G401.6 (cell line): ENCODE results near the gene LEAP2.

Source experiments
- FAIRE-seq: peaks from 2 replicates; lab custom pipeline; 2012; peaks lifted over from hg19 to GRCh38; lab: Jason Lieb, UNC

Gene LEAP2, protein sequence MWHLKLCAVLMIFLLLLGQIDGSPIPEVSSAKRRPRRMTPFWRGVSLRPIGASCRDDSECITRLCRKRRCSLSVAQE

DNA sequence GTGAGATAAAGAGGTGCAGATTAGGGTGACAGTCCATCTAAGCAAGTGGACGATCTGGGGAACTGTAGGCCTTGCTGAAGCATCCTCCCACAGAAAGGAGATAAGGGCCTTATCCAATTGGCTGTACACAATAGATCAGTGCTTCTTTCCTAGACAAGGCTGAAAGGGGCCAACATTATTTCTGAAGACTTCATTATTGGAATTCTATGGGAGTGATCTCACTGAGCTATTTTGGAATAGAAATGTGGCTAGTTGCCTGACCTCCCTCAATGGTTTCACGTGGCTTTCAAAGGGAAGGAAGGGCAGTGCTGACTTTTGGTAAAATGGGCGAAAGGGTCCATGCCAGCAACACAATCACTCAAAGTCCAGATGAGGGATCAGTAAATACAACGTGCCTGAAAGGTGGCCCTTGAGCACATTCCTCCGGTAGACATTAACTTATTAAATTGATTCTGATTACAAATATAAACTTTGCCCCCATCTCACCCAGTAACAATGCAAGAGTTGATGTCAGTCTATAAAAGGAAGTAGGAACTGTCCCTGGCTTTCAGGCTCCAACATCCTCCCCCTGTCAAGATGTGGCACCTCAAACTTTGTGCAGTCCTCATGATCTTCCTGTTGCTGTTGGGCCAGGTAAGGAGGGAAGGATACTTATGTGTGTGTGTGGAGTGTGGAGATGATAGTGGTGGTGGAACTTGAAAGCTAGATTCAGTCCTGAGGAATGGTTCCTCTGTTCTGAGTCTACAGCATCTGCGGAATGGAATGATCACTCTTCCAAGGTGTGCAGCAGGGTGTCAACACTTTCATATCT lies at the start of gene LEAP2:
Gene LEAP2 (plus strand): TSS at position 550 of the 811 bp plus-strand sequence. CDS start 27 bp downstream, at position 577.
- no peak for FAIRE-seq

DNA sequence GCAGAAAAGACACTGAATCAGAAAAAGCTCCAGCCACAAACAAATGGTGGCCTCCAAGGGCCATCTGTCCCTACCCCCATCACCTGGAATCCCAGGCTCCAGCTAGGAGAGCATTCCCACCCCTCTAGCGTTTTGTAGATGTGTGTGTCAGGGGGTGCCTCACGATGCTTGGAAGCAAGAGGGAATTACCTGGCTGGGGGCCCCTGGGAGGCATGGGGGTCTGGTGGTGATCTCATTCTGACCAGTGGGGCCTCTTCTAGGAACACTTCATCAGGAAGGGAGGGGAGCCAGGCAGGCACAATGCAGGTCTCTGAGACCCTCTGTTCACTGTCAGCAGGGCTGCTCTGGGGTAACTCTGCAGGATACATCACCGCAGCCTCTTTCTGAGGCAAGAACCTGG lies 49.0 kb upstream of the LEAP2 start:
- FAIRE-seq, result no peak

DNA sequence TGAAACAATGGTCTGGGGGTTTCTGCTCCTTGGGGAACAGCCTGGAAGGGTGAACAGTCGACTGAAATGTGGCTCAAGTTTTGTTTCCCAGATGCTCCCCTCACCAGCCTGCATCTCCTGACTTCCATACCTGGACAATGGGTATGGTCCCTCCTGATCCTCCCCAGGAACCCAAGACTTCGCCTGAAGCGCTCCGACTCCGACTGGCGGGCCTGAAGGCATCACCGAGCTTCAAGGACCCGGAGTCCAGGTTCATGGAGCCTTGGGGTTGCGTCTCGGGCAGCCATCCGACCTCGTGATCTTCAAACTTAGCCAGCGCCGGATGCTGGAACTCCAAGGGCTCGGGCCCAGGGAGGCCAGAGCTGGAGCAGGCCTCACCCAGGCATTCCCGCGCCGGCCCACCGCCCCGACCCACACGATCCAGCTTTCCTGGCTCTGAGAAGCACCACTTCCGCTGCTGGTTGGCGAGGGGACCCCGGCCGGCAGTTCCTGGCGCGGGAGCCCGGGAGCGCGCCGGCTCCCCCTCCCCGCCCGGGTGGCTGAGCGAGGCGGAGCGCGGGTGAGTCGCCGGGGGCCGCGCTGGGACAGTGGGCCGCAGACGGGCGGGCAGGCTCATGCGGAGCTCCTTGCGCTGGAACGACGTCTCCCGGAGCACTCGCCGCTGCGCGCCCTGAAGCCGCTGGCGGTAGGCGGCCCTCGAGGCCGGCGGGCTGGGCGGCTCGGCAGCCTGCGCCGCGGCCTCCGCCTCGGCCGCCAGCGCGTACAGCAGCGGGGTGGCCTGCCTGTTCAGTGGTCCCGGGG lies 48.2 kb upstream of the LEAP2 start:
- FAIRE-seq, result no peak

DNA sequence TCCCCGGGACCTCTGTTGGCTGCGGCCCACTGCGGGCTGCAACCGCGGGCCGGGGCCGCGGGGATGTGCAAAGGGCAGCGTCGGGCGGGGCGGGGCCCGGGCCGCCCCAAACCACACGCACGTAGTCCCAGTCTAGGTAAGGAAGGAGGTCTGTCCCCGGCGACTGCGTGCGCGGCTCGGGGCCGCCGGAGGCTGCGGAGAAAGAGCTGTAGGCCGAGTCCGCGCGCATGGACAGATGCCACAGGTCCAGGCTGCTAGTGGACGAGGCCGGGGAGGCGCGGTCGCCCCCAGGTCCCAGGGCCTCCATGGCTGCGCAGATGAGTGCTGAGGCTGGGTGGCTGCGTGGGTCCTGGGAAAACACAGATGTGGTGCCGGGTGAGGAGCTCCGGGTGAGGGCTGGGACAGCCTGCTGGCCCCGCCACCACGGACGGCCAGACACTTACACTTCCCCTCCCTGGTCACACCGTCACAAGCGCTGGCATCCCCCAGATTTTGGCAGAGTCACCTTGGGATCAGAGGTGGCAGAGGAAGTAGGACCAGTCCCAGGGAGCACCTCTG lies 47.6 kb upstream of the LEAP2 start:
- FAIRE-seq, result no peak

DNA sequence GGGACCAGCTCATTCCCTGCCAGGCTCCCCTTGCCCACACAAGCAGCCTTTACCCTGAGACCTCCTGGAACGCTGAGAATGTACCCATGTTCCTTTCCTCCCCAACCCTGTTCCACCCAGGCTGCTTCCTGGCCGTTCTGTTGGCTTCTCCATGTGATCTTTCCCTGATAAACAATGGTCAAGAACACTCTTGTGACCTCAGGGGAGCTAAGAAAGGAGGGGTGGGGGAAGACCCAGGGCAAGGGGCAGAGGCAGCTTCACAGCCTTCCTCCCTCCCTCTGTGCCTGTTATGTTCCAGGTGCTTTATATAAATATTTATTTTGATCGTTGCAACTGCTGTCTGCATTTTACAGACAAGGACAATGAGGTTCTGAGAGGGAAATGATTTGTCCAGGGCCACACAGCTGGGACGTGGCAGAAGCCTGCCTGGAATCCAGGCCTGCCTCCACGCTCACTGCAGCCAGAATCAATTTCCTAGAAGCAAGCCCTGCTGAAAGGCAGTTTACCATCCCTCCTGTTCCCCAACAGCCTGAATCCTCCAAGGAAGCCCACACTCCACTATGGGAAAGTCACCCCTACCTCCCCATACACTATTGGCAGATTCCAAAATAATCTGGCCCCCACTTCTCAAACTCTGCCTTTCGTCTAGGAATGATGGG lies 46.9 kb upstream of the LEAP2 start:
- no peak for FAIRE-seq

DNA sequence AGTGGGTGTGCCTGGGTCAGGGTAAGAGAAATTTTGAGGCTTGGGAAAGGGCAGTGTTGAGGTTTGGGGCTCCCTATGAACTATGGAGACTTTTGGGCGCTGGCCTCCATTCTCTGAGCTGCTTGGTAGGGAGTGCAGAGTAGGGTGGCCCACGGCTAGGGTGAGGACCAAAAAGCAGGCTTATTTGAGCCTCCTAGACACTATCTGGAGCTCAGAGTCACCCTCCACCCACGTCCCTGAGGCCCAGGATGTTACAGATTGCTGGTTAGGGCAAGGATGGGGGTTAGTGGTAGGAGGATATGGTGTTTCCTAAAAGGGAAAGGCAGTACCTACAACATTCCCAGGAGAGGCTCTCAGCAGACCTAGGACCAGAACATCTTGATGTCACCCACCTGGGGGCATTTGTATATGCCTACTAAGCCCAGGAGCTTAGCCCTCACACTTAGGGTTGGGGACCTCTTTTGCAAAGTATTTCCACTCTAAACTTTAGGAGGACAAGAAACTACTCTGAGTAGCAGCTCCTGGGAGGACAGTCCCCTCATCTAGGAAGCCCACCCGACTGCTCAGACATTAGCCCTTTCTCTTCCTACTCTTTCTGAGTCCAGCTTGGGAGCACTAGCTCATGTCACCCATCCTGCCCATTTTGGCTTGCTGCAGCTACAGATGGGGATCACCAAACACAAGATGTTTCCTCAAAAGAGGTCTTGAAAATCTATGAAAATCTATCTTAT lies 45.4 kb upstream of the LEAP2 start:
- no peak for FAIRE-seq

DNA sequence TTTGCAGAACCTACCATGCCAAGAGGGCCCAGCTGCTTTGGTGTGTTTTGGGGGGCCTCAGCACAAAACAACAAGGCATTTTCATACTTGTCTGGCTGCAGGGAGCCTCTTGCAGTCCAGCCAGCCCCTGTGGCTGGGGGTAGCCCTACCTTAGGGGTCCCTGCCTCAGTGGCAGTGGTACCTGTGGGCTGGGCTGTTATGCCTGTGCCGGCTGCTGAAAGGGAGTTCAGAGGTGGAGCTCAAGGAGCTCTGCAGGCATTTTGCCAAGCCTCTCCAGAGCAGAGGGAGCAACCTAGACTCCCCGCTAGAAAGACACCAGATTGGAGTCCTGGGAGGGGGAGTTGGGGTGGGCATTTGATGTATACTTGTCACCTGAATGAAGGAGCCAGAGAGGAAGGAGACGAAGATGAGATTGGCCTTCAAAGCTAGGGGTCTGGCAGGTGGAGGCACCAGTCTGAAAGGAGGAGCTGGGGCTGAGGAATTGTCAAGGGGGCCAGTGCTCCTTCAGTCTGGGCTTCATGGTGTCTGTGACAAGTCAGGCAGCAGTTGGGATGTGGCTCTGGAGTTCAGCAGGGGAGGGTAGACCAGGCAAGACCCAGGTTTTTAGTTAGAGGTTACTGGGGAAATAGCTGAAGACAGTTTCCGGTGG lies 44.5 kb upstream of the LEAP2 start:
- no peak for FAIRE-seq

DNA sequence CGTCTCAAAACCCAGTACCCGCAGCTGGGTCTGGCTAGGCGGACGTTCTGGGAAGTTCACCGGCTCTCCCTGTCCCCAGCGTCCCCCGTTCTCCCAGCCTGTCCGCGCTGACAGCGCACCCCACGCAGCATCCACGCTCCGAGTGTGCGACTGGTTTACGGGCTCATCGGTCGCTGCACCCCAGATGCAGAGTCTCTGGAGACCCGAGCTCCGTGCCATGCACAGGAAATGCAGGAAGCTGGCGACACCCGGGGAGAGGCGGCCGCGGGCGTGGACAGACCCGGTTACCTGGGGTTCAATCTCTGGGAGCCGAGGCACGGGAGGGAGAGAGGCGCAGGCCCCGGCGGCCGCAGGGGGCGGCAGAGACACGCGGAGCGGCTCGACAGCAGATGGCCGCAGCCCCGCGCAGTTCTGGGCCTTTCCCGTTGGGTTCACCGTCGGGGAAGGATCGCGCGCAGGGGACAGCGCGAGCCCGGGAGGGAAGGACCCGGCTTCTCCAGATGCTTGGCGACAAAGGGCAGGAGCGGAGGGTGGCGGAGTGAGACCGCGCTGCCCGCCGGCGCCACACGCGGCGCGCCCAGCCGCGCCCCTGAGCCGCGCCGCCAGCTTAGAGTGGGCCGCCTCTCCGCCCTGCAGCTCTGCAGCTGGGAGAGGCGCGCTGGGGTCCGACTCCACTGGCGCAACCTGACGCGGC lies 43.6 kb upstream of the LEAP2 start:
- FAIRE-seq, result no peak

DNA sequence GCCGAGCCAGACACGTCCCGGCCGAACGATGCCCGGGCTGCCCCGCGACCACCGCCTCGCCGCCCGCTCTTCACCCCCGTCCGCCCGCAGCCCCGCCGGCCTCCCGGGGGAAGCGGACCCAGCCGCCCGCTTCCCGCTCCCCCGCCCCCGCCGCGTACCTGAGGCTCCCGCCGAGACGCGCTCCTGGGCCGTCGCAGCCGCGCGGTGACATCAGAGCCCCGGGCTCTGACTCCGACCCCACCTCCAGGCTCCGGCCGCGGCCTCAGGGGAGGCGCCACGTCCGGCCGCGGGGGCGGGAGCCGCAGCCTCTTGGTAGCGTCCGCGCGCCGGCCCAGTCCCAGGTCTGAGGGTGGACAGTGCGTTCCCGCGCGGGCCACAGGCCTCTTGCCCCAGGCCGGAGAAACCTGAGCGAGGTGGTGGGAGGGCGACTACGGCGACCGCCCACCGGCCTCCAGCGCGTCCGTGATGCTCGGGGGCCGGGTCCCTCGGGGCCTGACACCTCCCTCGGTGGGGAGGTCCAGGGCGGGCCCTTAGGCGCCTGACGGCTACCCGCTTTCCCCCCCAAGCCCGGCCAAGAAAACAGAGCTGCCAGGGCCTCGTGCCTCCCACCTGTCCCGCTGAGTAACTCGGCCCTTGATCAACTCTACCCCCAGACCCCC lies 42.9 kb upstream of the LEAP2 start, which contains the start of gene SHROOM1:
Gene SHROOM1 (minus strand): TSS at position 212 of the 659 bp plus-strand sequence. CDS start 4,507 bp downstream, outside the sequence.
- no peak for FAIRE-seq

DNA sequence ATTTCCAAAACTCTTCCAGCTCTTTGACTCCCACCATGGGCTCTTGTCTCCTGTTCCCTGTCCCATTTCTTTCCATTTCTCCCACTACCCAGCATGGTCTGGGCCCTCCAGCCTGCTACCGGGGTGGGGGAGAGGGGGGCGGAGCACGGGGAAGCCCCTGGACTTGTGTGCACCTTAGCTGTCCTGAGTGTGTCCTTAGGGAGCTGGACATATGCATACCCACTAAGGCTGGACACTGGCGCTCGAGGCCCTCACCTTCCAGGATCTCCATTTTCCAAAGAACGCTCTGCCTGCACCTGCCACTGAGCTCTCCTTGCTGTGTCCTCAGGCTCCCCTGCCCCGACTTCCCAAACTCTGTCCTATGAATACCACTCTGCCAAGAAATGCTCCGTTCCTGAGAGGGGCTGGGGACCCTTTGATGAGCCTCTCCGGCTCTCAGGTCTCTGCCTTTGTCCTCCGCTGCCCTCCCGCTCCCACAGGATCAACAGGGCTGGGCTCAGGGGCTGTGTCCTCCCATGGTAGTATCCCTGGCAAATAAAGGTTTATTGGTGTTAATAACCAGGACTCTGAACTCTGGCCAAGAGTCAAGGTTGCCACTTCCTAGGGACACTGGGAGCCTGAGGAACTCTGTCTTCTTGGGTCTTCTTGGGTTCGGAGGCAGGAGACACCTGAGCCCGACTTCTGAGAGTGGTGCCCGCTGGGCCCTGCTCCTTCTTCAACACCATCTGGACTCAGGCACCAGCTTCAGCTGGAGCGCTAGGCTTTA lies 42.2 kb upstream of the LEAP2 start:
- no peak for FAIRE-seq

DNA sequence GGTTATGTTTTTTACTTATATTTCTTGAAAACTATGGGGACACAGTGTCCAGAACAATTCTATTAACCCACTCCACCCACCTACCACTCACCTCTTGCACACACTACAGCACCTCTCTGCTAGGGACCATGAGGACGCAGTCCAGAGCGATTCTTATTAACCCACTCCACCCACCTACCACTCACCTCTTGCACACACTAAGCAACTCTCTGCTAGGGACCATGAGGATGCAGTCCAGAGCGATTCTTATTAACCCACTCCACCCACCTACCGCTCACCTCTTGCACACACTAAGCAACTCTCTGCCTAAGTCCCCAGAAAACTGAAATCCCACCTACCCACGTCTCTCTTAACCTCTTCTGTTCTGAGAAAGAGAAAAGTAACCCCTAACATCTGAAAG lies 40.9 kb upstream of the LEAP2 start:
- FAIRE-seq, result no peak

DNA sequence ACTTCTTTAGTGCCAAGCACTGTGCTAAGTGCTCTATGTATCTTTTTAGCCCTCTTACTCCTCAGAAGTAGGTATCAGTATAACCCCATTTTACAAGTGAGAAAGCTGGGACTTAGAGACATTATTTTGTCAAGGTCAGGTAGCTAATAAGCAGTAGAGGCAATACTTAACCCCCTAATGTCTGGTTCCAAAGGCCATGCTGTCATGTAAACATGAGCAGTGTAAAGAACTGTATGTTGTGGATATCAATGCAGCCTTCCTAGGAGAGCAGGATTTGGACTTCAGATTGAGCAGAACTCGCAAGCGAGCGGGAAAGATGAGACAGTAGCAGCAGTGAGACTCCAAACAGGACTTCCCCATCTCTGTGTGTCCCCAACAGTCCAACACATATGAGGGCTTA lies 39.4 kb upstream of the LEAP2 start:
- no peak for FAIRE-seq

DNA sequence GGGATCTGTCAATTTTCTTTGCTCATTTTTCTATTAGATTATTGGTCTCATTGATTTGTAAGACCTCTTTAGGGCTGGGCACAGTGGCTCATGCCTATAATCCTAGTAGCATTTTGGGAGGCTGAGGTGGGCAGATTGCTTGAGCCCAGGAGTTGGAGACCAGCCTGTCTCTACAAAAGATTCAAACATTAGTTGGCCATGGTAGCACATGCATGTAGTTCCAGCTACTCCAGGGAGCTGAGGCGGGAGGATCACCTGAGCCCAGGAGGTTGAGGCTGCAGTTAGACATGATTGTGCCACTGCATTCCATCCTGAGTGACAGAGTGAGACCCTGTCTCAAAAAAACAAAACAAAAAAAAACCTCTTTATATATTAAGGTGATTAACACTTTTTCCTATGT lies 36.6 kb upstream of the LEAP2 start:
- no peak for FAIRE-seq

DNA sequence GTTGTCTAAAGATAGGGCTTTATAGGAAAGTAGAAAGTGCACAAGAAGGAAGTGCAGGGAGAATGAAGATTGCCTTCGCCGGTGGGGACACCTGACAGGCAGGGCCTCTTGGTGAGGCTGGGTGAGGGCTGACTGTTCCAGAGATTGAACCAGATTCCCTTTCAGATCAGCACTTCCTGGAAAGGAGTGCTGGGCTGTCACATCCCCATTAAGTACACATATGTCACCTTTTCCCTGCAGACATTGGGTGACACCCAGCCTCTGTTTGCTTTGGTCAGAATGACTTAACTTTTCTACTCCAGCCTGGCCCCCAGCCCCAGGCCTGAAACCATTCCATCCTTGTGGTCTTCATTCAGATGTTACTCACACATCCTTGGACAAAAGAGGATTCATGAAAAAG lies 35.6 kb upstream of the LEAP2 start:
- no peak for FAIRE-seq

DNA sequence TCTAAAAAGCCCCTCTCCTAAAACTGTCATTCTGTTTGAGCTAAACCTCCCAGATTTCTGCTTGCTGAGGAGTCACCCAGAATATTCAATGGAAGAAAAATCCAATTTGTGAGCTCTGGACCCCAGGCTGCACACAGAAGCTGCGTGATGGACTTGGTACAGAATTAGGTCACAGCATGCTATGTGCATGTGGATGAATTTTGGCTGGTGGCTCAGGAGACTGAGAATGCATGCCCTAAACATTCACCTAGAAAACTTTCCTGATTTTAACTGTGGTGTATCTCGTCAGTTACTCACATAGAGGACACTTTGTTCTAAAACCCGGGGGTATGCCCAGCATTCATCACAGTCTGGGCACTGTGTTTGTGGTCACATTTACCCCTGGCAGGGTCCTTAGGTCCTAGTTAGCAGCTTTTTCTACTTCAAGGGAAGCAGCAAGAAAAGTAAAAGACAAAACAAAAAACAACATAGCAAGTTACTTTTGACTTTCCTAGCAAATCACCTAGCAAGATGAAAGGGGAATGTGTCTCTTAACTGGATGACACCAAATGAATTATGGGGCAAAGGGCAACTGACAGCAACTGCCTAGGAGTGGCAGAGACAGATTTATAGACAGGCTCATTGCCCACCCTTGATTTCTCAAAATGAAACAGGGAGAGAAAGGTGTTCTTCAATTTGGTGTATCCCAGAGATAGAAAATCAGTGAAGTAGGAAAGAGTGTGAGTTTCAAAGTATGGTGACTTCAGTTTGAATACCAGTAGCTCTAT lies 34.8 kb upstream of the LEAP2 start:
- FAIRE-seq, result no peak

DNA sequence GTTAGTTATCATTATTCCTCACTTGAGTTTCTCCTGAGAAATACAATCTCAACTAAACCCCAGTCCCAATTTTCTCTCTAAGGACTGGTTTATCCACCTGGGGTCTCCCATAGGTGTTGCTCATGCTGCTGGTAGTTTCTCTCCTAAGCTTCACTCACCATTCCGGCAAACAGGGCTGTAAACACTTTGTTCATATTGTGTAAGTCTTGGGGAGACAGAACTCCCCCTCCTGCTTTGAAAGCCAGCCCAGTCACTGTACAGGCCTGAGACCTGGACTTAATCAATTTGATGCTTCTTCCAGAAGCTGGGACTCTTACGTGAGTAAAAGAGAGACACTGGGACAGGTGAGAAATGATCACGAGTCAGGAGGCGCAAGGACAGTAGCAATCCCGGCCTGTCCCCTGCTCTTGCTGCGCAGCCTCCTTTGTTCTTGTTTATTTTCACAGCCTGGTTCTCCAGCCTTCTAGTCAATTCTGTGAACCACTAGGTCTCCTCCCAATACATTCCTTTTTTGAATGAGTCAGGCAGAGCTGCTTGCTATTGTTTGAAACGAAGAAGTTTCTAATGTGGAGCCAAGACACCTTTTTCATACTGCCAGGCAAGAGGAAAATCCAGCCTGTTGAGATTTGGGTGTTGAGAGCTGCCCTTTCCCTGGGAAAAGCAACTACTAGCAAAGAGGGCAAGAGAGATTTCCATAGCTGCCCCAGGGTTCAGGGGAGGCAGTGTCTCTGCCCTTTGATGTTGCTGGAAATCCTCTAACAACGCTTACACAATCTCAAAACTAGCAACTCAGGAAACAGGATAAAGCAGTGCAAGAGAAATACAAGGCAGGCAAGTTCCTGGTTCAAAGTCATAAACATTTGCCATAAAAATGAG lies 33.8 kb upstream of the LEAP2 start:
- no peak for FAIRE-seq

DNA sequence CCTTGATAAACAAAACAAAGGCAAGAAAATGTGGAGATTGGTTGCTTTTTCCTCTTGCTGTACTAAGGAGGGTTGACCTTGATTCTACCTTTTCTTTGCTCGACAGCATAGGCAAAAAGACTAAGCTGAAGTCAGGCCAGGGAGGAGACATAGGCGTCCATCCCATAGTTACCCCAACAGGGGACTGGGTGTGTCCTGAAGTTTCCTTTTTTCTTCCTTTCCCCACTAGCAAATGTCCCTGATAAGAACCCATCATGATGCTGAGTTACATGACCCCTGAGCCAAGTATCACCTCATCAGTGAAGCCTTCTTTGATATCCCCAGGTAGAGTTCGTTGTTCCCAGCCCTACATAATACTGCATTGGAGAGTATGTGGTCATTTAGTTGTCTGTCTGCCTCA lies 33.2 kb upstream of the LEAP2 start:
- no peak for FAIRE-seq
